Testis (tissue), 3 donors: ENCODE measurements around the gene PTPRQ. TPM values are rescaled to one million over a fixed set of nuclear protein-coding genes. Genes with fewer than 3 reads are reported as not detected.

ENCODE experiments used
- DNase-seq: peaks from one replicate; pipeline ENCODE4 v3.0.0-alpha.2; 2019
- H3K27ac ChIP-seq, 2 donors: fragments of 200-600 bp; sonication (generic); one replicate each; pipeline ENCODE4 v1.5.1; 2019
- H3K27me3 ChIP-seq: fragments of 200-600 bp; sonication (generic); one replicate; pipeline ENCODE4 v1.5.1; 2019
- H3K36me3 ChIP-seq: fragments of 200-600 bp; sonication (generic); one replicate; pipeline ENCODE4 v1.5.1; 2017; ENCODE audit warnings: low read depth; ENCODE audit errors: missing control alignments
- H3K4me1 ChIP-seq: fragments of 200-600 bp; sonication (generic); one replicate; pipeline ENCODE4 v1.5.1; 2019
- H3K4me3 ChIP-seq, 2 donors: fragments of 200-600 bp; sonication (generic); one replicate each; pipeline ENCODE4 v1.5.1; 2017 to 2019
- H3K9me3 ChIP-seq: fragments of 200-600 bp; sonication (generic); one replicate; pipeline ENCODE4 v1.5.1; 2017
- CTCF ChIP-seq, 3 experiments: fragments of 450-650 bp in 2 of 3; fragments of 200-600 bp in 1 of 3; sonication (generic) in 1 of 3; IDR thresholded peaks; one replicate each; pipeline ENCODE4 v1.5.1; 2016 to 2019; ENCODE audit warnings: antibody characterized with exemption in 3 of 3, mild to moderate bottlenecking in 2 of 3, moderate library complexity in 1 of 3
- POLR2A ChIP-seq: fragments of 450-650 bp; IDR thresholded peaks from one replicate; pipeline ENCODE4 v1.6.1; 2017; ENCODE audit warnings: antibody characterized with exemption, mild to moderate bottlenecking, moderate library complexity
- WGBS, 2 donors: methylation state at CpG; one replicate each; pipeline ENCODE4 v1.1.5; 2018; 5-methylcytosine and 5-hydroxymethylcytosine counted together
- intact Hi-C: fragments of 100-400 bp; cut with DNase I; formaldehyde crosslinking; loops from one replicate; pipeline ENCODE4 v1.15.1; 2023; ENCODE audit warnings: low total_unique reads
- polyA plus RNA-seq: library from polyadenylated mRNA; stranded (reverse); fragments of 350-450 nt; fragmentation: Illumina TruSeq; extraction: RNeasy Lipid Tissue Mini Kit (QIAGEN cat#74804); gene quantifications from one replicate; pipeline ENCODE4 v1.2.3, GENCODE V29; 2014; ENCODE audit warnings: low read depth, low replicate concordance; ENCODE audit not compliant: insufficient read depth
- total RNA-seq, 2 donors: library from RNA; depleted of rRNA; stranded (reverse); fragments of >200 nt; gene quantifications; one replicate each; pipeline ENCODE4 v1.2.3, GENCODE V29; 2016

Gene PTPRQ
- total and polyA plus RNA-seq, 3 donors from 2014 or later: 1.4 to 3.8 (median 3.7) TPM

- Histone ChIP-seq H3K4me1 (no peaks in the 10 kb centered on the region), H3K4me3 (no peak overlapping the region), H3K36me3 (no peaks in the 10 kb centered on the region), H3K27ac (no peak overlapping the region), H3K27me3 (no peaks in the 10 kb centered on the region), H3K9me3 (no peaks in the 10 kb centered on the region)
- intact Hi-C loops: no loop called here
- no peak for TF ChIP-seq CTCF (IDR thresholded peaks at IDR 0.05)
- TF ChIP-seq POLR2A: no peak
- WGBS, 2 donors: 70 to 77% methylated on average over 3 of the region's 3 CpGs
- DNase-seq: no peak
These were observed 109.3 kb downstream of the PTPRQ start for GRCh38 chr12:80553316-80553715.

GRCh38 chr12:80556566-80556965, 112.5 kb downstream of the PTPRQ start:
- H3K4me3 ChIP-seq: no peak overlapping the region
- H3K36me3 ChIP-seq: no peaks in the 10 kb centered on the region
- no peaks in the 10 kb centered on the region for H3K4me1 ChIP-seq
- DNase-seq: no peak
- no peak overlapping the region for H3K27ac ChIP-seq
- intact Hi-C loops: no loop called here
- 75 to 89% methylated on average over 1 of the region's 1 CpG for WGBS, 2 donors
- TF ChIP-seq POLR2A (no peak), CTCF (IDR thresholded peaks at IDR 0.05) (no peak)
- H3K9me3 ChIP-seq: no peaks in the 10 kb centered on the region
- H3K27me3 ChIP-seq: no peaks in the 10 kb centered on the region

- no peak for DNase-seq
- no peaks in the 10 kb centered on the region for H3K4me1 ChIP-seq
- TF ChIP-seq POLR2A (no peak), CTCF (IDR thresholded peaks at IDR 0.05) (no peak)
- no peak overlapping the region for H3K4me3 ChIP-seq
- H3K27me3 ChIP-seq: no peaks in the 10 kb centered on the region
- 78 to 83% methylated on average over 1 of the region's 1 CpG for WGBS, 2 donors
- no peaks in the 10 kb centered on the region for H3K9me3 ChIP-seq
- H3K27ac ChIP-seq: no peak overlapping the region
- H3K36me3 ChIP-seq: no peaks in the 10 kb centered on the region
- intact Hi-C loops: no loop called here
These were observed 115.7 kb downstream of the PTPRQ start for GRCh38 chr12:80559766-80560165.

- Histone ChIP-seq H3K27me3 (no peaks in the 10 kb centered on the region), H3K4me3 (no peak overlapping the region), H3K27ac (no peak overlapping the region), H3K4me1 (no peaks in the 10 kb centered on the region), H3K36me3 (no peaks in the 10 kb centered on the region), H3K9me3 (no peaks in the 10 kb centered on the region)
- intact Hi-C loops: no loop called here
- no peak for TF ChIP-seq POLR2A
- no peak for TF ChIP-seq CTCF (IDR thresholded peaks at IDR 0.05)
- WGBS, 2 donors: 51 to 53% methylated on average over 2 of the region's 2 CpGs
- no peak for DNase-seq
These were observed 121.2 kb downstream of the PTPRQ start for GRCh38 chr12:80565271-80565670.

- intact Hi-C loops: no loop called here
- no peak for DNase-seq
- Histone ChIP-seq H3K9me3 (no peaks in the 10 kb centered on the region), H3K4me3 (no peak overlapping the region), H3K36me3 (no peaks in the 10 kb centered on the region), H3K27ac (no peak overlapping the region), H3K27me3 (no peaks in the 10 kb centered on the region), H3K4me1 (no peaks in the 10 kb centered on the region)
- TF ChIP-seq POLR2A (no peak), CTCF (IDR thresholded peaks at IDR 0.05) (no peak)
These were observed 123.4 kb downstream of the PTPRQ start for GRCh38 chr12:80567401-80567800.
